Measurements from ENCODE around the gene NPY5R. TPM values are rescaled to one million over a fixed set of nuclear protein-coding genes. Genes with fewer than 3 reads are reported as not detected.

Gene NPY5R
- total RNA-seq, 3 donors from 2014 or later: not detected

Other genes starting within 250 kb of the NPY5R start
- 10 to 100 TPM; 48.6 to 54.1 (median 49.2) TPM for gene NAF1, start 177.0 kb upstream of the NPY5R start, total RNA-seq
- gene NPY1R, start 11.3 kb upstream of the NPY5R start, total RNA-seq: under 1 TPM in 2 of 3 donors, not detected in 1; 0.05 to 0.11 TPM
- not detected for gene TKTL2, start 129.9 kb downstream of the NPY5R start, total RNA-seq
- 10 to 100 TPM; 66.1 to 76.3 (median 68.6) TPM for gene TMA16, start 150.8 kb downstream of the NPY5R start, total RNA-seq